T-helper 17 cell (primary cell): ENCODE measurements around the gene CIB2. TPM values are rescaled to one million over a fixed set of nuclear protein-coding genes. Genes with fewer than 3 reads are reported as not detected.
A peak's percentile ranks its signal among the peaks of the same experiment; 100 is the strongest.

ENCODE experiments used
- ATAC-seq: fragments of 150-1000 bp; cut with Tn5 transposase; 2 replicates; pipeline ENCODE4 v1.10.0; 2021; ENCODE audit warnings: mild to moderate bottlenecking, moderate library complexity
- DNase-seq, 3 donors: peaks; one replicate each; pipeline versions ENCODE4 v3.0.0 to v3.0.0-alpha.2; 2020 to 2021
- H3K9me3 ChIP-seq: one replicate; pipeline ENCODE4 v1.7.0; 2013; ENCODE audit warnings: low read length, mild to moderate bottlenecking; ENCODE audit not compliant: control insufficient read depth, poor library complexity, severe bottlenecking
- H3K27ac Mint-ChIP-seq: one replicate; pipeline ENCODE4 v1.8.0; 2022; ENCODE audit warnings: mild to moderate bottlenecking, moderate library complexity, mixed read lengths
- H3K27me3 Mint-ChIP-seq: one replicate; pipeline ENCODE4 v1.8.0; 2022; ENCODE audit warnings: mixed read lengths
- H3K36me3 Mint-ChIP-seq: one replicate; pipeline ENCODE4 v1.8.0; 2022; ENCODE audit warnings: low read depth, mixed read lengths
- H3K4me1 Mint-ChIP-seq: one replicate; pipeline ENCODE4 v1.8.0; 2022; ENCODE audit warnings: mild to moderate bottlenecking, mixed read lengths
- H3K4me3 Mint-ChIP-seq: one replicate; pipeline ENCODE4 v1.8.0; 2022; ENCODE audit warnings: mild to moderate bottlenecking, moderate library complexity, mixed read lengths
- total RNA-seq, 4 donors: library from RNA in 2 of 4; stranded (reverse) in 2 of 4; gene quantifications; one replicate each; pipeline ENCODE4 v1.2.3 and lab custom pipeline; 2022 to 2026

The CIB2 gene
- total RNA-seq, 2 donors from 2014 or later = 0.63 to 0.65 TPM

GRCh38 chr15:78142332-78142731 lies 11.1 kb upstream of the CIB2 start:
- DNase-seq (no peak), ATAC-seq (no peak)
- H3K9me3 ChIP-seq = no peaks in the 10 kb centered on the region
- no peaks in the 10 kb centered on the region for H3K27me3 Mint-ChIP-seq
- no peak overlapping the region for H3K4me3 Mint-ChIP-seq
- peaks cover 2% of the 10 kb centered on the region for H3K36me3 Mint-ChIP-seq
- no peak overlapping the region for H3K27ac Mint-ChIP-seq
- H3K4me1 Mint-ChIP-seq = peaks cover 4% of the 10 kb centered on the region

- Mint-ChIP-seq H3K27me3 (no peaks in the 10 kb centered on the region), H3K27ac (no peak overlapping the region)
Observed at GRCh38 chr15:78140292-78140691, 9.0 kb upstream of the CIB2 start.

GRCh38 chr15:78139578-78139977 lies 8.3 kb upstream of the CIB2 start:
- Mint-ChIP-seq H3K4me3 (no peak overlapping the region), H3K4me1 (peaks cover 6% of the 10 kb centered on the region), H3K27ac (no peak overlapping the region), H3K36me3 (peaks cover 2% of the 10 kb centered on the region), H3K27me3 (no peaks in the 10 kb centered on the region)
- DNase-seq = no peak
- no peaks in the 10 kb centered on the region for H3K9me3 ChIP-seq
- ATAC-seq = no peak

More at GRCh38 chr15:78140292-78140691, 9.0 kb upstream of the CIB2 start:
- H3K9me3 ChIP-seq = no peaks in the 10 kb centered on the region
- Mint-ChIP-seq H3K4me1 (peaks cover 6% of the 10 kb centered on the region), H3K36me3 (peaks cover 2% of the 10 kb centered on the region), H3K4me3 (no peak overlapping the region)
- no peak for DNase-seq
- ATAC-seq = no peak

- Mint-ChIP-seq H3K36me3 (no peaks in the 10 kb centered on the region), H3K4me3 (no peak overlapping the region), H3K27ac (peak overlapping the region; percentile 29), H3K27me3 (no peaks in the 10 kb centered on the region), H3K4me1 (peaks cover 23% of the 10 kb centered on the region)
- ATAC-seq = no peak
- DNase-seq = no peak
- no peaks in the 10 kb centered on the region for H3K9me3 ChIP-seq
Observed at GRCh38 chr15:78133801-78134200, 2.6 kb upstream of the CIB2 start.

- Mint-ChIP-seq H3K4me1 (peaks cover 19% of the 10 kb centered on the region), H3K27ac (peak overlapping the region; percentile 89), H3K27me3 (no peaks in the 10 kb centered on the region), H3K36me3 (no peaks in the 10 kb centered on the region), H3K4me3 (peak overlapping the region; percentile 90)
- ATAC-seq = peak; percentile 63
- DNase-seq = no peak
- no peaks in the 10 kb centered on the region for H3K9me3 ChIP-seq
Observed at GRCh38 chr15:78130466-78131294, 565 bp downstream of the CIB2 start.

GRCh38 chr15:78129751-78130287 lies 1.4 kb downstream of the CIB2 start:
- ATAC-seq (no peak), DNase-seq (no peak)
- no peaks in the 10 kb centered on the region for H3K27me3 Mint-ChIP-seq
- peak overlapping the region; percentile 89 for H3K27ac Mint-ChIP-seq
- H3K36me3 Mint-ChIP-seq = no peaks in the 10 kb centered on the region
- H3K4me3 Mint-ChIP-seq = peak overlapping the region; percentile 90
- no peaks in the 10 kb centered on the region for H3K9me3 ChIP-seq
- H3K4me1 Mint-ChIP-seq = peaks cover 19% of the 10 kb centered on the region

- peaks cover 19% of the 10 kb centered on the region for H3K4me1 Mint-ChIP-seq
- no peak overlapping the region for H3K4me3 Mint-ChIP-seq
- no peaks in the 10 kb centered on the region for H3K9me3 ChIP-seq
- H3K36me3 Mint-ChIP-seq = no peaks in the 10 kb centered on the region
- no peaks in the 10 kb centered on the region for H3K27me3 Mint-ChIP-seq
- peak overlapping the region; percentile 89 for H3K27ac Mint-ChIP-seq
- no peak for ATAC-seq
- DNase-seq = no peak
Observed at GRCh38 chr15:78129077-78129750, 2.0 kb downstream of the CIB2 start.

GRCh38 chr15:78127882-78128281 lies 3.4 kb downstream of the CIB2 start:
- no peak for DNase-seq
- no peak overlapping the region for H3K4me3 Mint-ChIP-seq
- H3K4me1 Mint-ChIP-seq = peaks cover 19% of the 10 kb centered on the region
- peak overlapping the region; percentile 72 for H3K27ac Mint-ChIP-seq
- no peaks in the 10 kb centered on the region for H3K9me3 ChIP-seq
- ATAC-seq = no peak
- H3K36me3 Mint-ChIP-seq = no peaks in the 10 kb centered on the region
- no peaks in the 10 kb centered on the region for H3K27me3 Mint-ChIP-seq

GRCh38 chr15:78125267-78125666 lies 6.0 kb downstream of the CIB2 start:
- Mint-ChIP-seq H3K4me3 (no peak overlapping the region), H3K36me3 (no peaks in the 10 kb centered on the region), H3K27ac (no peak overlapping the region), H3K27me3 (no peaks in the 10 kb centered on the region), H3K4me1 (peaks cover 6% of the 10 kb centered on the region)
- ATAC-seq (no peak), DNase-seq (no peak)
- H3K9me3 ChIP-seq = no peaks in the 10 kb centered on the region

- Mint-ChIP-seq H3K27ac (no peak overlapping the region), H3K4me3 (no peak overlapping the region)
- H3K9me3 ChIP-seq = no peaks in the 10 kb centered on the region
Observed at GRCh38 chr15:78120523-78120922, 10.7 kb downstream of the CIB2 start.

GRCh38 chr15:78112551-78112950 lies 18.7 kb downstream of the CIB2 start:
- DNase-seq (no peak), ATAC-seq (no peak)
- Mint-ChIP-seq H3K4me3 (no peak overlapping the region), H3K27ac (no peak overlapping the region), H3K4me1 (peaks cover 11% of the 10 kb centered on the region), H3K36me3 (no peaks in the 10 kb centered on the region), H3K27me3 (no peaks in the 10 kb centered on the region)
- H3K9me3 ChIP-seq = no peaks in the 10 kb centered on the region

More at GRCh38 chr15:78120523-78120922, 10.7 kb downstream of the CIB2 start:
- Mint-ChIP-seq H3K4me1 (no peaks in the 10 kb centered on the region), H3K27me3 (no peaks in the 10 kb centered on the region), H3K36me3 (no peaks in the 10 kb centered on the region)
- DNase-seq (no peak), ATAC-seq (no peak)

- DNase-seq = no peak
- H3K9me3 ChIP-seq = no peaks in the 10 kb centered on the region
- H3K4me1 Mint-ChIP-seq = peaks cover 11% of the 10 kb centered on the region
- no peaks in the 10 kb centered on the region for H3K36me3 Mint-ChIP-seq
- no peak for ATAC-seq
- no peaks in the 10 kb centered on the region for H3K27me3 Mint-ChIP-seq
- H3K4me3 Mint-ChIP-seq = no peak overlapping the region
- H3K27ac Mint-ChIP-seq = no peak overlapping the region
Observed at GRCh38 chr15:78111788-78112187, 19.5 kb downstream of the CIB2 start.

- Mint-ChIP-seq H3K4me3 (no peak overlapping the region), H3K27ac (no peak overlapping the region), H3K27me3 (no peaks in the 10 kb centered on the region), H3K4me1 (peaks cover 15% of the 10 kb centered on the region), H3K36me3 (no peaks in the 10 kb centered on the region)
- no peaks in the 10 kb centered on the region for H3K9me3 ChIP-seq
- DNase-seq (no peak), ATAC-seq (no peak)
Observed at GRCh38 chr15:78110916-78111475, 20.2 kb downstream of the CIB2 start.
